Hematopoietic multipotent progenitor cell treated with erythropoietin and hydrocortisone succinate and interleukin-3 and kit ligand, for 4 days (in vitro differentiated cells): ENCODE data around the gene LIN28A.

Experiments used
- DNase-seq: peaks from one replicate; pipeline ENCODE4 v3.0.0-alpha.2; 2015

Gene LIN28A

DNA sequence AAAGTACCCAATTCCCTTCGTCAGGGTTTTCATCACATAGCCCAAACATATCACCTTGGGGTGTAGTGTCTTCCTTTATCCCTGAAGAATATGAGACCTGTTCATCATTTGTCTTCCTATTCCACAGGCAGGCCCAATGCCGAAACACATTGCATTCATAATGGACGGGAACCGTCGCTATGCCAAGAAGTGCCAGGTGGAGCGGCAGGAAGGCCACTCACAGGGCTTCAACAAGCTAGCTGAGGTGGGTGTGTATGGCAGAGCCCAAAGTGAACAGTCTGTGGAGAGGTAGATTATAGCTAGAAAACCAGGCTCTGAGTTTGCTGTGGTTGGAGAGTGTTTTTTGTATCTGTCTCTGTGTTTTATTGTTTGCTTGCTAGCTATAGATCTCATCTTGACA lies 27.4 kb downstream of the LIN28A start:
- DNase-seq = no peak

DNA sequence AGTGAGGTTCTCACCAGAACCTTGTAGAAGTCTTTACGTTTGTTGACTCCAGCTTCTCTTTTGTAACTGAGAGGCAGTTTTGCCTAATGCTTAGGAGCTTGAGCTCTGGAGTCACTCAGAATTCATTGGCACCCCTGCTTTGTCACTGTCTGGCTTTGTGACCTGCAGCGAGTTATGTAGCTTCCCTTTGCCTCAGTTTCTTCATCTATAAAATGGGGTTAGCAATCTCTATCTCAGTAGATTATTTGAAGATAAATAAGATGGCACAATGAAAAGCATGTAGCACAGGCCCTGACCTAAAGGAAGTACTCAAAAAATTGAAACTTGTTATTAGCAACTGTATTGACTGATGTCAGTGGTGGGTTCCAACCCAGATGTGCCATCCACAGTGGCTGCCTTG lies 29.6 kb downstream of the LIN28A start:
- no peak for DNase-seq

- no peak for DNase-seq
These were observed 39.3 kb downstream of the LIN28A start for GRCh38 chr1:26449868-26450267.

DNA sequence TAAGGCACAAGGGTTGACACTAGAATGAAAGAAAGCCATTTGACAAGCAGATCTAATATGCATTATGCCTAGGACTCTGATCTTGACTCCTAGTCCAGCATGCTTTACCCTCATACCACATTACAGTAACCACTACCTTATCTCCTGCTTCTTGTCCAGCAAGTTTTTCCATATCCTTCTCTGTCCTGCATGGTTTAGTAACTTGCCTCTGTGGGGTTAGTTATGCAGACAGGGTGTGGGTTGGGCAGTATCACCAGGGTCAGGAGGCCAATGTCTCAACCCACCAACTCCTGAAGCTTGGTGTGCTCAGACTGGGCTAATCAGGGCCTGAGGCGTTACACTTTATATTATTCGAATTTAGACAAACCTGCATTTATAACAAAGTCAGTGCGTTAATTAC lies 40.3 kb downstream of the LIN28A start:
- DNase-seq = peak; percentile 25

DNA sequence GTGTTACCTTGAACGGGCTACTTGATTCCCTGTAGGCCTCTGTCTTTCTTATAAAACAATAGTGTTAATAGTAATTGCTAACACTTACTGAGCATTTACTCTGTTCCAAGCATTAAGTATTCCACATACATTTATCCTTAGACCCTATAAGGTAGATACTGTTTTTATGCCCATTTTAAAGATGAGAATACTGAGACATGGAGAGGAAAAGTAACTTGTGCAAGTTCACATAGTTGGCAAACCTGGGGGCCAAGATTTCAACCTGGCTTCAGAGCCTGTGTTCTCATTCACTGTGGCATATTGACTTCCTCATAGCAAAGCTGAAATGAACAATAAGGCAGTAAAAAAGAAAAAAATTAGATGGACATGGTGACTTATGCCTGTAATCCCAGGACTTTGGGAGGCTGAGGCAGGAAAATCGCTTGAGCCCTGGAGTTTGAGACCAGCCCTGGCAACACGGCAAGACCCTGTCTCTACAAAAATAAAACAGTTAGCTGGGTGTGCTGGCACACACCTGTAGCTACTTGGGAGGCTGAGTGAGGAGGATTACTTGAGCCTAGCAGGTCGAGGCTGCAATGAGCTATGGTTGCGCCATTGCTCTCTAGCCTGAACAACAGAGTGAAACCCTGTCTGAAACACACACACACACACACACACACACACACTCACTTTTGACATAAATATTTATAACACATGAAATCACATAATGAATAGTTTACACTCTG lies 42.0 kb downstream of the LIN28A start:
- DNase-seq = no peak

DNA sequence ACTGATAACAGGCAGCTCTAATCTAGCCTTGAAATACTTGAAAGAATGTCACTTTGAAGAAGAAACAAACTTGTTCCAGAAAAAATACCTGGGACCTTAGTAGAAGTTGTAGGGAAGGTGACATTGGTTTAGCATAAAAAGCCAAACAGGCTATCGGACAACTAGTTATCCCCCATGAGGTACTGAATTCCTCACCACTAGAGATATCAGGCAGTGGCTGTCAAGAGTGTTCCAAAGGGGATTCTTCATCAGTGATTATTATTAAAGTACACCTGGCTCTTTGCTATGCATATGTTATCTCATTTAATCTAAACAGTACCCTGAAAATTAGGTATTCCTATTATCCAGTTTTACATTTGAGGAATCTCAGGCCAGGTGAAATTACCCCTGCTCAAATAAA lies 48.5 kb downstream of the LIN28A start:
- DNase-seq = no peak

DNA sequence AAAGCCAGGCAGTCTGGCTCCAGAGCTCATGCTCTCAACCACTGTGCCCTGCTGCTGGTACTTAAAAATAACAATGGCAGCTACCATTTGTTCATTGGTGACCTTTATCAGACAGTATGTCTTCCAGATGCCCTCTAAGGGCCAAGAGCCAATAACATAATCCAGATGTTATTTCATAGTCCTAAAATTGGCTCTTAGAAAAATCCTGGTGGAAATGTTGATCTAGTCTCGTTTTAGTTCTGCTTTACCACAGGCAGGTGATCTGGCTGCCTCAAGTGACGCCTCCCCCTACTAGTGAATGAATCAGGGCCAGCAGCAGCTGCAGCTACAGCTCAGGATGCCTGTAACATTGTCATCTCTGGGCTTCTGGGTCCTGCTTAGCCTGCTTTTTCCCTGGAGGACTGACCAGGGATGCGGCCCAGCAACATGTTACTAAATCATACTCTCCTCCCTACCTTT lies 49.0 kb downstream of the LIN28A start:
- no peak for DNase-seq

- DNase-seq = no peak
These were observed 58.3 kb downstream of the LIN28A start for GRCh38 chr1:26468911-26469310.

DNA sequence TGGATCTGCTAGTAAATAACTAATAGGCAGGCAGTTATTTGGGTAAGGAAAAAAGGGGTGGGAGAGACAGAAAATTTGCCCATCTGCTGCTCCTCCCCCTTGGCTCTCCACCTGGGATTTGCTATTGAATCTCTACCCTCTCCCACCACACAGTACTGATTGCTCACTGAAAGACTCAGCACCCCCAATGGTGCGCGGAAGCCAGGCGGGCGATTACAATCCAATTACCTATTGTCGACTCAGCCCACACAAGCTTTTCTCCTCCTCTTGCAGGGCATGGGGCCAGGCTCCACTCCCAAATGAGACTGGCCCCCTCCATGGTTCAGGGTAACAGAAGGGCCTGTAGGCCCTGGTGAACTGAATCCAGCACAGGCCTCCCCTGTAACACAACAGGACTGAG lies 58.9 kb downstream of the LIN28A start:
- DNase-seq = no peak

- DNase-seq = no peak
These were observed 60.4 kb downstream of the LIN28A start for GRCh38 chr1:26470878-26471497.

DNA sequence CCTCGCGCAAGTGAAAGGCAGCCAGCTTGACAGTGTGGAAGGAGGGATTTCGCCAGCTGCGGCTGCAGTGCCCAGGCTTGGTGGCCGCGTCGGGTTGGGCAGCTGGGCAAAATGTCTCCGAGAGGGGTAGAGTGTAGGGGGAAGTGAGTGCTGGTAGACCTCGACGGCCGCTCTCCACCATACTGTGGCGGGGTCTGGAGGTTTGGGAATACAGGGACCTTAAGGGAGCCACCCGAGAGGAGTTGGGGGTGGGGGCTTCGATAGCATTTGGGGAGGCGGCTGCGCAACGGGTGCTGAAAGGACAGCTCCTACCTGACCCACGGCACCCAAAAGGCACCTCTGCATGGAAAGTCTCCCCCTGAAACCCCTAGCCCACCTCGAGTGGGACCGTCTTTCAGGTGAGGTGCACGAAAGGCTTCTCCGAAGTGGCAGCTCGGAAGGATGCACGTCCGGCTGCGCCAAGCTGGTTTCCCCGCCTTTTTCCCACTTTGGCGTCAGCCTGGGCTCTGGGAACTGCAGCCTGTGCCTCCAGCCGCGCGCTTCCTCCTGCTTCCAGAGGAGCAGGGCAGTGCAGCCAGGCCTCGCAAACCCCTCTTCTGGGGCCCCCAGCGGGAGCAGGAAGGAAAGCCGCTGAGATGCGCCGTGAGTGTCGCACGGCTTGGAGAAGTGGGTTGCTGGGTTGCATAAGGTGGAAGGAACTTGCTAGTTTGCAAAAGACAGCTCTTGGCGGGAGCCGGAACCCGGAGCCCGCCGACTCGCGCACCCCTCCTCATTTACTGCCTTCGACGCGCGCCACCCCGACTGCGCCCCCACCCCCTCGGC lies 61.1 kb downstream of the LIN28A start:
- DNase-seq = peak; percentile 68

DNA sequence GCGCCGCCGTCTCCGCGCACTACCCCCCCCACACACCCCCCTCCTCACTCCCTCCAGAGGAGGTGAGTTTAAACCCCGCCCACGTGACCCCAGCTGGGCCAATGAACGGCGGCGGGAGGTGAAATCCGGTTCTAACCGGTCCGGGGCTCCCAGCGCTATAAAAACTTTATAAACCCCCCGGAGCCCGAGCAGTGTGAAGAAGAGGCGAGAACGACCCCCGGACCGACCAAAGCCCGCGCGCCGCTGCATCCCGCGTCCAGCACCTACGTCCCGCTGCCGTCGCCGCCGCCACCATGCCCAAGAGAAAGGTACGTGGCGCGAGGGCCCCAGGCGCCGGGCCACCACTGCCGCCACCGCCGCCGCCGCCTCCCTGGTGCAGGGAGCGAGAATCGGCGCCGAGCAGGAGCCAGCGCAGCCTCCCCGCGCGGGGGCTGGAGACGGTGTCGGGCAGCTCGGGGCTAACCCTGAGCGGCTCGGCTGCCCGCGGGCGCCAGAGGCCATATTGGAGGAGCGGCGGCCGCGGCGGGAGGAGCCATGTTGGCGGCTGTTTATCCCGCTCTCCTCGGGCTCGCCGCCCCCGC lies 61.8 kb downstream of the LIN28A start, which contains the start of gene HMGN2:
HMGN2 (plus strand) TSS at position 121 of the 581 bp plus-strand sequence; CDS start at position 294, 173 bp downstream.
- peak; percentile 98 for DNase-seq

DNA sequence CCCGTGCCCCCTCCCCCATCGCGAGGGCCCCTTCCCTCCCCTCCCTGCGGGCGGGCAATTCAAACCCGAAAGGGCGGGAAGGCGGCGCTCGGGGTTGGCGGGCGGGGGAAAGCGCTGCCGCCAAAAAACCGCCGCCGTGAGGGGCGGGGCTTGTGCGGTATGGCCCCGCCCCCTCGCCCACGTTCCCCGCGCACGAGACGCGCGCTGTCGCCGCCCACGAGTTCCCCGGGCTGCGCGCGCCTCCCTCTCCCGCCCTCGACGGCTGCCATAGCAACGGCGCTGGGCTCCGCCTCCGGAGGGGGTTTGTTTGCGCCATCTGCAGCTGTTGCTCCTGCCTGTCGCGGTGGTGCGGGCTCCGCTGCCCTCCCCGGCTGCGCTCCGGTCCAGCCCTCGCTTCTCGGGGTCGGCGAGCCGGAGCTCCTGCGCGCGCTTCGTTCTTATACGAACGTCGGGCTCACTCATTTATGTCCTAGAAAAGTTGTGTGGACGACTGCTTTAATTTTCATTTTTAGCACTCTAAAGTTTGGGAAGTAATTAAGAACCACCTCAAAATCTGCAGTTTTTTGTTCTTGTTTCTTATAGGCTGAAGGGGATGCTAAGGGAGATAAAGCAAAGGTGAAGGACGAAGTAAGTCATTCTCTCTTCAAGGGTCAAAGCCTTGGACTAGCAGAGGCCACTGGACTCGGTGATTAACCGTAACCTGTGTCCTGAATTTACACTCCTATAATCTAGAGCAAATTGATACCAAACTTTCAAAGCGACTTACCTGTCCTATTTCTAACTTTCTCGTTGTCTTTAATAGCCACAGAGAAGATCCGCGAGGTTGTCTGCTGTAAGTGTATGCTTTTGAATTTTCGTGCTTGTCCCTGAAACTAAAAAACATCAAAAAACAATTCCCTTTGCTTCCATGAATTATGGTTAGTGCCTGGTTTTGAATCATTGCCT lies 62.6 kb downstream of the LIN28A start:
- DNase-seq = peak; percentile 97

- DNase-seq = no peak
These were observed 64.2 kb downstream of the LIN28A start for GRCh38 chr1:26474818-26475217.

- no peak for DNase-seq
These were observed 65.4 kb downstream of the LIN28A start for GRCh38 chr1:26475989-26476388.

GRCh38 chr1:26476958-26477357 lies 66.3 kb downstream of the LIN28A start:
- no peak for DNase-seq

GRCh38 chr1:26477446-26478152 lies 67.0 kb downstream of the LIN28A start:
- peak; percentile 46 for DNase-seq

GRCh38 chr1:26478159-26478558 lies 67.5 kb downstream of the LIN28A start:
- DNase-seq = peak; percentile 32

GRCh38 chr1:26478988-26479387 lies 68.4 kb downstream of the LIN28A start:
- DNase-seq = no peak
